CD4-positive, alpha-beta T cell treated with Interleukin-10 for 1 hour (primary cell): Measurements from ENCODE around the gene SFN.
"Not testable (repeated sequence)": the region's sequence is repeated elsewhere in the genome, so short reads cannot be mapped to it uniquely, and the experiment has no call there.

ENCODE experiments used
- DNase-seq: peaks from one replicate; pipeline ENCODE4 v3.0.0-alpha.2; 2020

Gene SFN

GRCh38 chr1:26874896-26875295, 11.9 kb downstream of the SFN start:
- no peak for DNase-seq

GRCh38 chr1:26877326-26877725, 14.4 kb downstream of the SFN start:
- no peak for DNase-seq

GRCh38 chr1:26879793-26880192, 16.8 kb downstream of the SFN start:
- no peak for DNase-seq

GRCh38 chr1:26881611-26882010, 18.7 kb downstream of the SFN start:
- DNase-seq, result not testable (repeated sequence)

DNA sequence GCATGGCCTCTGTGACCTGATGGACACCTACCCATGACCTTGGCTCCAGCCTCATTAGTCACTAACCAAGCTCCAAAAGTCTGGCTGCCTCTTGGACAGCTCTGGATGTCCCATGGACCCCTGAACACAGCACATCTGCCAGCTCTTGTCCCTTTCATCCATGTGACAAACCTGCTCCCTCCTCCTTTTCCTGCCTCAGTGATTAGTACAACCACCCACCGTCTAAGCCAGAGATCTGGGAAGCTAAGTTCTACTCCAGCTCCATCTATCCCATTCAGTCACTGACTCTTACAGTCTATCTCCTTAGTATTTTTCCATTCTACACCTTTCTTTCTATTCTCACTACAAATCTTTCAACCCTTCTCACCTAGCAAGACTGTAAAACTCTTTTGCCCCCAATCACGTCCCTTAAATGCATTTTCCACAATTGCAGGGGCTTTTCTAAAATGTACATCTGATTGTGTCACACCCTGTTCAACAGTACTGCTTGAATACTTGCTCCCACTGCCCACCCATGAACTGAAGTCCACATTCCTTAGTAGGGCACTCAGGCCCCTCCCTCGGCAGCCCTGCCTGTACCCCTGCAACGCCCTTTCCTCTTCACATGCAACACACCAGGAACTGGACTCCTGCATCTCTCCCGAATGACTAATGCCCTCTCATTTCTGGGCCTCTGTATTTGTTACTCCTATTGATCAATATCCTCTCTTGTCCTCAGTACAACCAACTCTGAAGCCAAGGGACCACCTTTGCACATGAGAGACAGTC, 19.9 kb downstream of the SFN start:
- no peak for DNase-seq

DNA sequence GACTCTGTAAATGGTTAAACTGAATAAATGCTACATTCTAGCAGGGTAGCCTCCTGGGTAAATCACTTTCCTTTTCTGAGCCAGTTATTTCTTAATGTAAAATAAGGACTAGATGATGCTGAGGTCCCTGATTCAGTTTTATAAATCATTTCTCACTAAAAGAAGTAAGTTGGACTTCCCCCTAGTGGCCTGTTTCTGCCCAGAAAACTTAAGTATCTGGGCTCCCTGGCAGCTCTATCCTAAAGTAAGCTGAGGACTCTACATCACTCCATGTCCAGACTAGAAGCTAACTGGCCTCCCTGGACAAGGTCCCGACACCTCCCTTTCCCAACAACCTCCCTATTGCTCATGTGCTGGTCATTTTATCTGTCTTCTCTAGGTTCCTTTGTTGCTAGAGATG, 24.2 kb downstream of the SFN start:
- DNase-seq, result peak; percentile 44

DNA sequence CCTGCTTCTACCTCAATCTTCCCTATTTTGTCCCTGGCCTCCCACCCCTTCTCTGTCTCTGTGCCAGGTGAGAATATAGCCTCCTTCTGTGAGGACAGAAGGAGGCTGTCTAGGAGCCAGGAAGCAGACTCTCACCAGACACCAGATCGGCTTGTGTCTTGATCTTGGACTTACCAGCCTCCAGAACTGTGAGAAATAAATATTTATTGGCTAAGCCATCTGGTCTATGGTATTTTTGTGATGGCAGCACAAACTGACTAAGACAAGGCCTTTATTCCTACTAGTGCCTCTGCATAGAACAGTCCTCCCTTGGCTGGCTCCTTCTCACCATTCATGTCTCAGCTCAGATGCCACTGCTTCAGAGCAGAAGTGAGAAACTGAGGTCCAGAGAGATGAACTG, 25.3 kb downstream of the SFN start:
- DNase-seq, result no peak

GRCh38 chr1:26889551-26890466, 26.9 kb downstream of the SFN start, which contains the start of gene GPN2:
TSS of gene GPN2 (minus strand) at chr1:26890283. CDS start at chr1:26890096, 187 bp downstream.
- peak; percentile 83 for DNase-seq

GRCh38 chr1:26890467-26890796, 27.5 kb downstream of the SFN start:
- DNase-seq, result no peak

DNA sequence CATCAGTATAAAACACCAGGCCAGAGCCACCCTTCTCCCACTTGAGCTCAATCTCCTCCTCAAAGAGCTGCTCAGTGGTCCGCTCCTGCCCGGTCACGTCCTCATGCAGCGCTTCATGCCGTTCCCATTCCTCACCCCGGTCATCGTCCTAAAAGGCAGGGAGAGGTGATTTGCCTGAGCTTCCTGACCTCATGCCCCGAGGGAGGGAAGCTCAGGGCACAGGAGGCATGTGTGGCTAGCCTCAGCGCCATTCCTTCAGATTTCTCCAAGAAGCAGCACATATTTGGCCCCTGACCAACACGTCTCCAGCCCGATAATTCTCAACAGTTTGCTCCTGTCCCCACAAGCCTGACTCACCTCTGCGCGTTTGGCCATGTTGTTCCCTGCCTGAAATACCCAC, 31.3 kb downstream of the SFN start:
- DNase-seq, result no peak

DNA sequence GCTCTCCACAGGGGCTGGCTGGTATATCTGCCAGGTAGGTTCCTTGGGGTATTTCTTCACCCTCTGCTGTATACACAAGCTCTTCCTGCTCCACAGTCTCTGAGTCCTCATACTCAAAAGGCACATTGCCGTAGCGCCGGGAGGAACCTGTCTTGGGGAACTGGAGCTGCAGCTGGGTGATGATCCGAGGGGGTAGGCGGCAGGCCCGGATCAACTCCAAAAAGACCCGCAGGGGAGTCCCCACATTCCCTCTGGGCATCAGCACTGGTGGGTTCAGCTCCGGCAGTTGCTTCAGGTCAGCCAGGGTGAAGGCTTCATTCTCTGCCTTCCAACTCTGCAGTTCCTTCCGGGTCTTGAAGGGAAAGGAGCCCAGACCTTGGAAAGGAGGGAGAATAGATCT, 34.4 kb downstream of the SFN start:
- DNase-seq, result no peak

DNA sequence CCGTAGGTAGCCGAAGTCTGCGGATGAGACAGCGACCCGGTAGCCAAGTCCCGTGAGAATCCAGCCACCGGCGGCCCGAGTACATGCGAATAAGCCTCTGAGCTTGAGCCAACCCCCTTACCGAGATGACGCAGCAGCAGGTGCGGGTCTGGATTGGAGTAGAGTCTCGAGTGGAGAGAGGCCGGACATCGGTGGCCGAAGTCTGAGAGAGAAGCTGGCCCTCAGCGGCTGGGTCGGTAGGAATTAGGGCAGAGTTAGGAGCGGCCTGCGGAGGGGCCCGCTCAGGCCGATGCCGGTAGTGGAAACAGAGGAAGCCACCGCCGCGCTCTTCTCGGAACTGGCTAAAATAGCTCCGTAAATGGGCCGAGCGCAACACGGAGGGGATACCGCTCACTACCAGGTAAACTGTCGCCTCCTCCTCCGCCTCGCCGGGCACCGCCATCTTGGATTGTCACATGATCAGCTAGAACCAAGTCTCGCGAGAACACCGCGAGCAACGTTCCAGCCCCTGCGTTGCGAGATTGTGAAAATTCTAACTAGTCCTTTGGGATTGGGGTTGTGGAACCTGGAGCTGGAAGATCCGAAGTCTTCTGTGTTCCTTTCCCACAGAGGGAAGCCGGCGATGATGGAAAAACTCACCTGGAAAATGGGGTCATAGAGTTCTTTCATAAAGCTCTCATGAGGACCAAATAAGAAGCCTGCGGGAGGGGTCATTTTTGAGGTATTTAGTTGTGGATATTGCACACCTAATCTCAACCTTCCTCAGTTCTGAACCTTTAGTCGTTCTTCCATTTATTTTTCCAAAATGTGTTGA, 37.3 kb downstream of the SFN start, which contains the start of gene GPATCH3:
Gene GPATCH3, minus strand, starts transcription at position 467 of the 814 bp plus-strand sequence. Its CDS starts 25 bp downstream, at position 442.
- DNase-seq, result peak; percentile 91

DNA sequence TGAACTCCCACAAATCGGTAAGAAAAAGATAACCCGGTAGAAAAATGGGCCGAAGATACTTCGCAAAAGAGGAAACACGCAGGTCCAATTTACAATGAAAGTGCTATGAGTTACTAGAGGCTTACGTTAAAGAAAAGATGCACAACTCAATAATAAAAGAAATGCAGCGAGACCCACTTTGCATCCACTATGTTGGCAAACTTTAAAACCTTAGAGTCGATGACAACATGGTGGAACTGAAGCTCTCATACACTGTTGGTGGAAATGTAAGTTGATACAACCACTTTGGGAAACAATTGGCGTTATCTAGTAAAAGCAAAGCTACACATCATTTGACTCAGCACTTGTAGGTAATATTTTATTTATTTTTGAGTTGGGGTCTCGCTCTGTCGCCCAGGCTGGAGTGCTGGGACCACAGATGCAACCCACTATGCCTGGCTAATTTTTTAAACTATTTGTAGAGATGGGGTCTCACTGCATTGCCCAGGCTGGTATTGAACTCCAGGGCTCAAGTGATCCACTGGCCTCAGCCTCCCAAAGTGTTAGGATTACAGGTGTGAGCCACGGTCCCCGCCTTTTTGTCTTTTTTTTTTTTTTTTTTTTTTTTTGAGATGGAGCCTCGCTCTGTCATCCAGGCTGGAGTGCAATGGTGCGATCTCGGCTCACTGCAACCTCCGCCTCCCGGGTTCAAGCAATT, 38.0 kb downstream of the SFN start:
- no peak for DNase-seq

DNA sequence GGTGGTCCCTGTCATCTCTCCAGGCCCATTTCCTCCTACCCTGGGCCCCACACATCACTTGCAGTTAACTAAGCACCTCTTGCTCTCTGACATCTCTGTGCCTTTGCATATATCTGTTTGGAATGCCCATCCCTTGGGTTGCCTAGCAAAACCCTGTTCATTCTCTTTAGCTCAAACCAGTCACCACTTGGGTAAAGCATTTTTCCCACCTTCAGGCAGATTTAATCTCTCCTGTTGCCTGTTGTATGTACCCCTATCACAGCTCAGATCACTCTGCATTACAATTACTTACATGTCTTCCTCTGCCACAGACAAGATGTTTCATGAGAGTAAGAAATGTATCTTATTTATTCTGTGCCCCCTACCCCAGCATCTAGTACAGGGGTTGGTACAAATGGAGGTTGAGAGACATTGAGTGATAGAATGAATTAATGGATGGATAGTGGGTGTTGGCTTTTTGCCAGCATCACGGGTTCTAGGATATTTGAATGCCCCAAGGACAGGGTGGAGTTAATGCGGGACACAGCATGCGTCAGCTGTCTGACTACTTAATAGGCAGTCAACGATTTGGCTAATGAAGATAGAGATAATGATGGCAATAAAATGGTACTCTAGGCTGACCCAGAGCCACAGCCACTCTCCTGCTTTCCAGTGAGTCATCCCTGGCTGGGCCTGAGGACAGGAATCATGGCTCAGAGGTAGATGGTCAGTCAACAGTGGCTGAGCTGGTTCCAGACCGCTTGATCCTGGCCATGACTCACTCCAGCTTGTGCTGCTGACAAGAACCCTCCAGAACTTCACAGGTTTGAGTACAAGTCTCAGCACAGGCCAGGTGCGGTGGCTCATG, 44.3 kb downstream of the SFN start:
- no peak for DNase-seq

- DNase-seq, result no peak
Observed at GRCh38 chr1:26909951-26910342, 47.0 kb downstream of the SFN start.

- DNase-seq, result no peak
Observed at GRCh38 chr1:26910343-26911160, 47.6 kb downstream of the SFN start.

GRCh38 chr1:26911399-26912146, 48.6 kb downstream of the SFN start:
- DNase-seq, result no peak

DNA sequence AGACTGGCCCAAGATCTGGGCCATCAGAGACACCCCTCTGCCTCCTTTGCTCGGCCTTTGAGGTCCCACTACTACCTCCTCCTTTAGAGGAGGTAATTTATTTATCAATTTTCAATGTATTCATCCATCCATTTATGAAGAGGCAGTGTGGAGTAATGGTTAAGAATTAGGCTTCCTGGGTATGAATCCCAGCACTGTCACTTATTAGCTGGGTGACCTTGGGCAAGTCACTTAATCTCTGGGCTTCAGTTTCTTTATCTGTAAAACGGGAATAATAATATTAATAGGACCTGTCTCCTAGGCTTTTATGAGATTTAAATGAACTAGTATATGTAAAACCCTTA, 49.2 kb downstream of the SFN start:
- no peak for DNase-seq

- DNase-seq, result no peak
Observed at GRCh38 chr1:26913389-26913753, 50.4 kb downstream of the SFN start.
